GM21367 (cell line): Measurements from ENCODE around the gene DPYD.

Experiments used
- ATAC-seq: cut with Tn5 transposase; IDR thresholded peaks from one replicate; pipeline ENCODE4 v1.9.1; 2021; ENCODE audit not compliant: unreplicated experiment

Gene DPYD

DNA sequence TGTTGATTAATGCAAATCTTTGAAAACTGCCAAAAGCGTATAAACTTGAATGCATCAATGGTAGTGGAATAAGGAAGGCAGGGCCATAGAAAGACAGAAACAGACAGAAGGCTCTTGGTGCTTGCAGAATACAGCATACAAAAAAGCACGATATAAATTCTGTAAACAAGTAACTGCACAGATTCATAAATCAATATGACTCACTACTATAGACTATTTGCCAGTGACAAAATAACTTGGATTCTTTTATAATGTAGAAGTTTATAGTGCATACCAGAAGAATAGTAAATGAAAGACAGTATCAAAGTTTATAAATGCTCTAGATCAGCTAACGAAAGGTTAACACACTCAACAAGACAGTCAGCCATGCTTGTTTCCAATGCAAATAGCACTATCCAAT is 849.7 kb downstream of the DPYD start:
- no peak for ATAC-seq

DNA sequence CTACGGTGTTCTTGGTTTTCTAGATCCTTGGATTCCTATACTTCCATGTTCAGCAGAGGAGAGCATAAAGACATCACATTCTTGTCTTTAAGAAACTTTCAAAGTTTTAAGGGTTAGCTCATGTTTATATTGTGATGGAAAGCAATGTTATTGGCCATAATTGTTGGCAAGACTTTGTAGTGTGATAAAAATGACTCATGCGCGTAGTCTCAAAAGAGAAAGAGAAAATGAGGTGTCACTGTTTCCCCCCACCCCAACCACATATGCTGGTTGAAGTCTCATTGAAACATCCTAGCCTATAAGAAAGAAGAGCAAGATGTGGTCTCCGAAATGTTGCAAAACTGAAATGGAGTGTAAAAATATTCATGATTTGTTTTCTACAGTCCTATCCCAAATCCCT is 850.5 kb downstream of the DPYD start:
- ATAC-seq: no peak

GRCh38 chr1:97069312-97069711 is 851.5 kb downstream of the DPYD start:
- no peak for ATAC-seq

DNA sequence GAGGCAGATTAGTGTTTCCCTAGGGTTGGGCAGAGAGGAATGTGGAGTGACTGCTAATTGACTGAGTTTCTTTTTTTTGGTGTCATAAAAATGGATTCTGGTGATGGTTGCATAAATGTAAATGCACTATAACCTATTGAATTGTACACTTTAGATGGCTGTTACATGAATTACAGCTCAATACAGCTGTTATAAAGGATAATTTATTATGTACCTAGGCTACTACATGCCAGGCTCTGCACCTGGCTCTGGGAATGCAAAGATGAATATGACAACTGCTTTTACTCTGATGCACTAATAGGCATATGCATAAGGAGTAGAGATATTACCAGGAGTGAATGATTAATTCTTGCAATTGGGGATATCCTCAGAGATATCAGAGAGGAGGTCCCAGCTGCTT is 854.0 kb downstream of the DPYD start:
- no peak for ATAC-seq

- ATAC-seq: no peak
These were observed 857.3 kb downstream of the DPYD start for GRCh38 chr1:97063532-97063931.

DNA sequence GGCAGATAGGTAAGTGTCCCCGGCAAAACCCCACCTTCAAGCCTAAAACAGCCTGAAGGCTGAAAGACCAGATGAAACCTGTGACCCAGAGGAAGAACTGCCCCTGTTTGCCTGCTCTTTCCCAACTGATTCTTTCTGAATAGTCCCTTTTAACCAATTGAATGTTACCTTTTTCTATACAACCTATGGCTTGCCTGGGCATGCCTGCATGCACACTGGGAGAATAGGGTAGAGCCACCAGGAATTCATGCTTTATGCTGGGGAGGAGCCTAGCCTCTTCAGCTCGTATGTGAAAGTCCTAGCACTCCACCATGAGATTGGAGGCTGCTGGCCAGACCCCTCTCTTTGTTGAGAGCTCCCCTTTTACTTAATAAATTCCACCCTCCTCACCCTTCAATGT is 859.2 kb downstream of the DPYD start:
- ATAC-seq: no peak

- no peak for ATAC-seq
These were observed 864.4 kb downstream of the DPYD start for GRCh38 chr1:97056386-97056785.

DNA sequence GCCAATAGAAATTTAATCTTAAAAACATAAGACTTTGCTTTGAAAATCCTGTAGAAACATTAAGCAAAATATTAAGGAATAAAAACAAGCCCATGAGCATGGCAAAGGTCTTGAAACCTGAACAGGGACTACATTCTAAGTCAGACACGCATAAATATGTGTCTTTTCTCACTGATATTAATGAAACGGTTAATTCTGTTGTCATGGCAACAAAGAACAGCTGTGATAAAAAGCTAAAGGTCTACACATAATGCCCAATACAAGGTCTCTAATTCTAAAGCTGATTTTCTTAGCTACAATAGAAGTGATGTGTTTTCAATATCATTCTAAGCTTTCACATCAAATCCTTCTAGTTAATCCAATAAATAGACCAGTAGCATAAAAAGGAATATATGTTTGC is 867.6 kb downstream of the DPYD start:
- ATAC-seq: no peak

GRCh38 chr1:97051823-97052222 is 869.0 kb downstream of the DPYD start:
- no peak for ATAC-seq

DNA sequence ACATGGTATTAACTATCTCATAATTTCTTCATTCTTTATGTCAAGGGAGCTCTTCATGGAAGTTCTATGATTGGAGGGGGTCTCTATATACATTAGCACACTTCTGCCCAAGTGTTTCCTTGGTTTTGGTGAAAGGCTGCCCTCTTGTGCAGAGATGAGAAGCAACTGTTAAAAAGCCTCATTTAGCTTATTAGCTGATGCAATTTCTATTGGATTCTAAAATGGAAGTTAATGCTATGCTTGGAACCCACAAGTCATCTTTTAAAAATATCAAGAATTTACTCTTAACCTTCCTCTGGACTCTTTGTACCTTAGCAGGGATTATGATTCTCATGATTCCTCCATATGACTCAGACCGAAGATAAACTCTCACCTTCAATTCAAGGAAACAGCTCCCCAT is 870.3 kb downstream of the DPYD start:
- no peak for ATAC-seq

- ATAC-seq: no peak
These were observed 873.4 kb downstream of the DPYD start for GRCh38 chr1:97047421-97047793.

DNA sequence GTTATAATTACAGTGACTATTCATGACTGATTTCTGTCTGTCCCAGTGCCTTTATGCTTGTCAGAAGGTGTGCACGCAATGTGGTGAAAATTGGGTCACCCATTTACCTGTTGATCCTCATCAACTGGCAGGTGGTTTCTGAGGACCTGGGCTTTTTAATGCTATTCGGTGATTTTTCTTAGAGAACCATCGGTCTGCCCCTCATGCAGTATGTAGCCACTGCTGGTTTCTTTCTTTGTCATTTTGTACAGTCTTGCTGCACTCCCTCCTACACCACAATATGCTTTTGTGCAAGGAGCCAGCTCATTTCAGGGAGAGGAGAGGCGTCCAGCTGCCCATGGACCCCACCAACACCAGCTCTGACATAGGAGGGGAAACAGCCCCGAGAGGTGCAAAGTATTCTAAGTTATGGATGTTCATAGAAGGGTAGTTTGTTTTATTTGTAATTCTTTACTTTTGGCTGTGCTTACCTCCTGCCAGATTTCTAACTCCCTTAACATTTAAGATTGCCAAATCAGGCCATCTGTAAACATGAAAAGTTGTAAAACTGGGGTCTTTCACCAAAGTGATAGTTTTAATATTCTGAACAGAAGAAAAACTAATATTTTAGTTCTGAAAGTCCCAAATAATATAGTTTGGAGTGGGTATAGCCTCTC is 873.9 kb downstream of the DPYD start:
- no peak for ATAC-seq

DNA sequence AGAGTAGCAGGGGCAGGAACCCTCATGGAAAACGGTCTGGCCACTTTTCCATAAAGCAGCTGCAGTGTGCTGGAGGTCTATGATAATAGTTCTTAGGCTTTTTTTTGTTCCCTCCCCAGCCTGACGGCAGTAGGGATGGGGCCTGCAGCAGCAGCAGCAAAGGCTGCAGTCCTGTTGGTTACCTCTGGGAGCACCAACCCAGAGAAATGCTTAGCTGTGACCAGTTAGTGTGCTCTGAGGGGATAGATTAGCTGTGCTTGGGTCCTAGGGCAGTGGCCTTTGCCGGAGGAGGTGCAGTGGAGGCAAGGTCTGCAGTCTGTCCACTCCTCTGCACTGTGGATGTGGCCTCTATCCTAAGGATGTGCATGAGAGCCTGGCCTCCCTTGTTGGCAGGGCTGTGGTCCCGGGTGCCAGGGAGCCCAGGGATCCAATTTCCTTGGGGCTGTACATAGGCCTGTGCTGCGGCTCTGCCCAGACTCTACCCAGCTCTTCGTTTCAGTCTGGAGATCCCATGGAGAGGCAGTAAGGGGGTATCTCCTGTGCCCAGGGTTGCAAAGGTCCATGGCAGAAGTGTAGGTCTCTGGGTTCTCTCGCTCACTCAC is 876.6 kb downstream of the DPYD start:
- ATAC-seq: no peak

- ATAC-seq: no peak
These were observed 878.3 kb downstream of the DPYD start for GRCh38 chr1:97042551-97042950.

DNA sequence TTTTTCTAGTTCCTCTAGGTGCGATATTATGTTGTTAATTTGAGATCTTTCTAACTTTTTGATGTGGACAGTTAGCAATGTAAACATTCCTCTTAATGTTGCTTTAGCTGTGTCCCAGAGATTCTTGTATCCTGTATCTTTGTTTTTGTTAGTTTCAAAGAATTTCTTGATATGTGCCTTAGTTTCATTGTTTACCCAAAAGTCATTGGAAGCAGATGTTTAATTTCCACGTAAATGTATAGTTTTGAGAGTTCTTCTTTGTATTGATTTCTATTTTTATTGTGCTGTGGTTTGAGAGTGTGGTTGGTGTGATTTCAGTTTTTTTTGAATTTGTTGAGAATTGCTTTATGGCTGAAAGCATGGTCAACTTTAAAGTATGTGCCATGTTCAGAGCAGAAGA is 879.8 kb downstream of the DPYD start:
- ATAC-seq: no peak

GRCh38 chr1:97038410-97038809 is 882.4 kb downstream of the DPYD start:
- ATAC-seq: no peak

DNA sequence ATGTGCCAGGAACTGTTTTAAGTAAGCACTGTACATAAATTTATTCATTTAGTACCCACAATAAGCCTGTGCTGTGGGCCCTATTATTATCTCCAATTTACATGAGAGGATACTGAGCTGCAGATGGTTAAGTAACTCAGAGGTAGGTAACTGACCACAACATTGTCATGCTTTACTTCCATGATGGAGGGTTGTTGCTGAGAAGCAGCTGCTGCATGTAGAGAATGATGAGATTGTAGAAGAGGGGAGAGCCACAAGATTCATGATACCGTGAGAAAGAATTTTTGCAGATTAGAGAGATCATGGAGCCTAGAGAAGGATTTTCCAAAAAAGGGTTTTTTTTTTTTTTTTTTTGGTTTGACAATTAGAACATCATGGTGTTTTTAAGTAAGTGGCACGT is 886.2 kb downstream of the DPYD start:
- ATAC-seq: no peak

DNA sequence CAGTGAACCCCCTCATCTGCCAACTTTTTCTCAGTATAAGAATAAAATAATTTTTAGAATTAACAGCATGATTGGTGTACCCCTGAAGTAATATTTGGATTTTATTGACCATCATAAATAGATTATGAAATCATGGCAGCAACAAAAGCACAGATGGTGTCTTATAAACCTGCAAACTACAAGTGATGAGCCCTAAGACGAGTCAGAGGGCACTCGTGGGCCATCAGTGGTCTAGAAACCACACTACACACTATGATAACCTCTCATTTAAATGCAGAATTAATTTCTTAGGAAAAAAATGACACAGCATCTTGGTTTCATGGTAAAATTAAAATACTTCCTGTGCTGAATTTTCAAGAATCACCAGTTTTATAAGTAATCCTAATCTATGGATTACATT is 886.9 kb downstream of the DPYD start:
- ATAC-seq: no peak
